CD8-positive, alpha-beta memory T cell (primary cell): ENCODE measurements around the gene IER3. TPM values are rescaled to one million over a fixed set of nuclear protein-coding genes. Genes with fewer than 3 reads are reported as not detected.

Experiments used
- CTCF ChIA-PET: fragments of 350-600 bp; sonication (Branson Sonifier 250); formaldehyde crosslinking; loops from one replicate; lab custom pipeline; 2021; ENCODE audit warnings: antibody characterized with exemption; lab: Charles Lee
- POLR2A ChIA-PET: fragments of 350-600 bp; sonication (Branson Sonifier 250); formaldehyde crosslinking; loops from one replicate; lab custom pipeline; 2021; ENCODE audit warnings: antibody characterized with exemption; lab: Charles Lee
- DNase-seq, 5 donors: peaks; one replicate each; pipeline versions ENCODE4 v3.0.0 to v3.0.0-alpha.2; 2020 to 2022; ENCODE audit warnings: mixed read lengths in 1 of 5
- H3K27ac ChIP-seq: one replicate; pipeline ENCODE4 v1.7.0; 2013; ENCODE audit warnings: low read depth, mild to moderate bottlenecking, low read length, moderate library complexity
- H3K27me3 ChIP-seq: 2 replicates; pipeline ENCODE4 v1.7.0; 2013; ENCODE audit warnings: low read length, mild to moderate bottlenecking; ENCODE audit not compliant: insufficient read depth, poor library complexity, severe bottlenecking
- H3K36me3 ChIP-seq: 2 replicates; pipeline ENCODE4 v1.7.0; 2013; ENCODE audit warnings: mild to moderate bottlenecking, low read length, moderate library complexity; ENCODE audit not compliant: insufficient read depth
- H3K4me1 ChIP-seq: 2 replicates; pipeline ENCODE4 v1.7.0; 2013; ENCODE audit warnings: mild to moderate bottlenecking, low read length, moderate library complexity; ENCODE audit not compliant: insufficient read depth
- H3K4me3 ChIP-seq: 2 replicates; pipeline ENCODE4 v1.7.0; 2013; ENCODE audit warnings: mild to moderate bottlenecking, low read length
- H3K9me3 ChIP-seq: 2 replicates; pipeline ENCODE4 v1.7.0; 2013; ENCODE audit warnings: mild to moderate bottlenecking, low read length
- H3K27ac Mint-ChIP-seq, 8 donors: one replicate each; pipeline ENCODE4 v1.8.0; 2020 to 2021; ENCODE audit warnings: mixed read lengths in 8 of 8, mild to moderate bottlenecking in 6 of 8, inconsistent platforms in 3 of 8, moderate library complexity in 3 of 8
- H3K27me3 Mint-ChIP-seq, 2 donors: one replicate each; pipeline ENCODE4 v1.8.0; 2020 to 2021; ENCODE audit warnings: mixed read lengths in 2 of 2, mild to moderate bottlenecking in 1 of 2, moderate library complexity in 1 of 2
- H3K36me3 Mint-ChIP-seq, 3 donors: one replicate each; pipeline ENCODE4 v1.8.0; 2020 to 2021; ENCODE audit warnings: mixed read lengths in 3 of 3, inconsistent platforms in 1 of 3, mild to moderate bottlenecking in 1 of 3
- H3K4me1 Mint-ChIP-seq, 3 donors: one replicate each; pipeline ENCODE4 v1.8.0; 2020 to 2021; ENCODE audit warnings: mixed read lengths in 3 of 3, inconsistent platforms in 1 of 3, mild to moderate bottlenecking in 1 of 3
- H3K4me3 Mint-ChIP-seq, 7 donors: one replicate each; pipeline ENCODE4 v1.8.0; 2020 to 2021; ENCODE audit warnings: mixed read lengths in 7 of 7, mild to moderate bottlenecking in 6 of 7, moderate library complexity in 4 of 7, inconsistent platforms in 2 of 7
- H3K9me3 Mint-ChIP-seq, 5 donors: one replicate each; pipeline ENCODE4 v1.8.0; 2020 to 2022; ENCODE audit warnings: mixed read lengths in 5 of 5, mild to moderate bottlenecking in 3 of 5, moderate library complexity in 2 of 5, inconsistent platforms in 1 of 5
- polyA plus RNA-seq: library from polyadenylated mRNA; unstranded; fragments of 300-500 nt; fragmentation: Illumina TruSeq; gene quantifications from one replicate; pipeline ENCODE4 v1.2.3, GENCODE V29; 2021
- total RNA-seq, 2 experiments: library from RNA; stranded (reverse); gene quantifications; one replicate each; pipeline ENCODE4 v1.2.3, GENCODE V29; 2021

Gene IER3
- total and polyA plus RNA-seq, 3 experiments from 2014 or later, result 0.58 to 294 (median 267) TPM

GRCh38 chr6:30714263-30714662 lies 30.1 kb downstream of the IER3 start:
- Histone ChIP-seq H3K27me3 (no peaks in the 10 kb centered on the region), H3K27ac (no peak overlapping the region), H3K4me1 (peaks cover 16% of the 10 kb centered on the region), H3K4me3 (no peak overlapping the region), H3K9me3 (no peaks in the 10 kb centered on the region), H3K36me3 (peaks cover 35% of the 10 kb centered on the region)
- POLR2A ChIA-PET, result no interaction called here
- CTCF ChIA-PET, result interaction anchor here (0.7 to 3.1 kb wide), 3 partner anchors 8 to 35 kb away, joined by 3 to 13 read pairs (median 4); no protein-coding TSS in a partner anchor
- H3K27ac Mint-ChIP-seq, result peak overlapping the region in 1 of 8 donors; percentile 12
- peaks cover 38 to 62% (median 45%) of the 10 kb centered on the region in 3 donors for H3K4me1 Mint-ChIP-seq
- no peaks in the 10 kb centered on the region for H3K9me3 Mint-ChIP-seq
- DNase-seq, result no peak
- H3K4me3 Mint-ChIP-seq, result no peak overlapping the region
- H3K36me3 Mint-ChIP-seq, result peaks cover 11 to 60% (median 22%) of the 10 kb centered on the region in 3 donors
- H3K27me3 Mint-ChIP-seq, result no peaks in the 10 kb centered on the region

- ChIA-PET CTCF (interaction anchor here (1.4 to 3.1 kb wide), 4 partner anchors 9 to 171 kb away, joined by 3 to 13 read pairs (median 9); partner anchors contain the start of gene DHX16), POLR2A (no interaction called here)
- H3K9me3 Mint-ChIP-seq, result no peaks in the 10 kb centered on the region
- Histone ChIP-seq H3K36me3 (peaks cover 40% of the 10 kb centered on the region), H3K4me3 (no peak overlapping the region), H3K27me3 (no peaks in the 10 kb centered on the region), H3K4me1 (peaks cover 13% of the 10 kb centered on the region), H3K9me3 (no peaks in the 10 kb centered on the region), H3K27ac (no peak overlapping the region)
- DNase-seq, result no peak
- peaks cover 32 to 50% (median 39%) of the 10 kb centered on the region in 3 donors for H3K4me1 Mint-ChIP-seq
- peaks cover 11 to 70% (median 27%) of the 10 kb centered on the region in 3 donors for H3K36me3 Mint-ChIP-seq
- no peaks in the 10 kb centered on the region for H3K27me3 Mint-ChIP-seq
- H3K27ac Mint-ChIP-seq, result peak overlapping the region in 5 of 8 donors; percentile 36 to 77 (median 63)
- peak overlapping the region in 1 of 7 donors; percentile 2 for H3K4me3 Mint-ChIP-seq
Observed at GRCh38 chr6:30712441-30712945, 31.9 kb downstream of the IER3 start.

- no peaks in the 10 kb centered on the region for H3K27me3 ChIP-seq
- H3K36me3 Mint-ChIP-seq, result peaks cover 11 to 73% (median 30%) of the 10 kb centered on the region in 3 donors
- H3K27me3 Mint-ChIP-seq, result no peaks in the 10 kb centered on the region
- H3K4me3 Mint-ChIP-seq, result peak overlapping the region in 2 of 7 donors; percentile 2 to 68
- no peak for DNase-seq
- H3K4me1 Mint-ChIP-seq, result peaks cover 27 to 43% (median 34%) of the 10 kb centered on the region in 3 donors
- no peak overlapping the region for H3K4me3 ChIP-seq
- H3K4me1 ChIP-seq, result peaks cover 12% of the 10 kb centered on the region
- peak overlapping the region in 7 of 8 donors; percentile 10 to 77 (median 60) for H3K27ac Mint-ChIP-seq
- ChIA-PET CTCF (interaction anchor here (1.4 to 3.1 kb wide), 4 partner anchors 10 to 171 kb away, joined by 3 to 13 read pairs (median 9); partner anchors contain the start of gene DHX16), POLR2A (no interaction called here)
- no peaks in the 10 kb centered on the region for H3K9me3 Mint-ChIP-seq
- no peaks in the 10 kb centered on the region for H3K9me3 ChIP-seq
- no peak overlapping the region for H3K27ac ChIP-seq
- H3K36me3 ChIP-seq, result peaks cover 40% of the 10 kb centered on the region
Observed at GRCh38 chr6:30711758-30712380, 32.5 kb downstream of the IER3 start.

- ChIA-PET POLR2A (no interaction called here), CTCF (interaction anchor here (0.8 kb wide), 1 partner anchor 22 kb away, joined by 3 read pairs; no protein-coding TSS in a partner anchor)
- H3K27ac ChIP-seq, result no peak overlapping the region
- no peak overlapping the region for H3K4me3 Mint-ChIP-seq
- no peak overlapping the region for H3K4me3 ChIP-seq
- peaks cover 14 to 26% (median 20%) of the 10 kb centered on the region in 3 donors for H3K4me1 Mint-ChIP-seq
- peak overlapping the region in 1 of 8 donors; percentile 40 for H3K27ac Mint-ChIP-seq
- no peaks in the 10 kb centered on the region for H3K27me3 ChIP-seq
- DNase-seq, result no peak
- peaks cover 15 to 80% (median 34%) of the 10 kb centered on the region in 3 donors for H3K36me3 Mint-ChIP-seq
- H3K36me3 ChIP-seq, result peaks cover 44% of the 10 kb centered on the region
- no peaks in the 10 kb centered on the region for H3K9me3 ChIP-seq
- no peaks in the 10 kb centered on the region for H3K9me3 Mint-ChIP-seq
- H3K27me3 Mint-ChIP-seq, result no peaks in the 10 kb centered on the region
- H3K4me1 ChIP-seq, result peaks cover 5% of the 10 kb centered on the region
Observed at GRCh38 chr6:30709101-30709868, 35.1 kb downstream of the IER3 start.

- Mint-ChIP-seq H3K9me3 (no peaks in the 10 kb centered on the region), H3K4me1 (peaks cover 7 to 14% (median 11%) of the 10 kb centered on the region in 3 donors), H3K27ac (peak overlapping the region in 4 of 8 donors; percentile 8 to 91 (median 76)), H3K36me3 (peaks cover 19 to 82% (median 32%) of the 10 kb centered on the region in 3 donors), H3K27me3 (no peaks in the 10 kb centered on the region), H3K4me3 (no peak overlapping the region)
- no peak for DNase-seq
- no peaks in the 10 kb centered on the region for H3K9me3 ChIP-seq
- H3K4me1 ChIP-seq, result peaks cover 4% of the 10 kb centered on the region
- peaks cover 30% of the 10 kb centered on the region for H3K36me3 ChIP-seq
- no peak overlapping the region for H3K4me3 ChIP-seq
- H3K27me3 ChIP-seq, result no peaks in the 10 kb centered on the region
- ChIA-PET POLR2A (no interaction called here), CTCF (interaction anchor here (1.1 to 1.4 kb wide), 2 partner anchors 10 to 15 kb away, joined by 4 to 5 read pairs; partner anchors contain the start of gene MDC1)
- no peak overlapping the region for H3K27ac ChIP-seq
Observed at GRCh38 chr6:30707281-30707850, 37.0 kb downstream of the IER3 start.

- Histone ChIP-seq H3K27ac (no peak overlapping the region), H3K9me3 (no peaks in the 10 kb centered on the region), H3K4me3 (no peak overlapping the region), H3K36me3 (peaks cover 13% of the 10 kb centered on the region), H3K4me1 (no peaks in the 10 kb centered on the region), H3K27me3 (no peaks in the 10 kb centered on the region)
- CTCF ChIA-PET, result interaction anchor here (0.9 to 5.0 kb wide), 3 partner anchors 12 to 27 kb away, joined by 3 to 21 read pairs (median 4); partner anchors contain the start of gene MDC1
- no peaks in the 10 kb centered on the region for H3K4me1 Mint-ChIP-seq
- no peaks in the 10 kb centered on the region for H3K27me3 Mint-ChIP-seq
- H3K4me3 Mint-ChIP-seq, result no peak overlapping the region
- H3K27ac Mint-ChIP-seq, result peak overlapping the region in 3 of 8 donors; percentile 22 to 63 (median 43)
- H3K9me3 Mint-ChIP-seq, result no peaks in the 10 kb centered on the region
- no peak for DNase-seq
- POLR2A ChIA-PET, result no interaction called here
- peaks cover 19 to 71% (median 24%) of the 10 kb centered on the region in 3 donors for H3K36me3 Mint-ChIP-seq
Observed at GRCh38 chr6:30705620-30706019, 38.7 kb downstream of the IER3 start.

GRCh38 chr6:30703821-30704220 lies 40.5 kb downstream of the IER3 start:
- Mint-ChIP-seq H3K9me3 (no peaks in the 10 kb centered on the region), H3K4me3 (peak overlapping the region in 1 of 7 donors; percentile 28), H3K27ac (peak overlapping the region in 1 of 8 donors; percentile 69), H3K4me1 (no peaks in the 10 kb centered on the region), H3K36me3 (peaks cover 19 to 72% (median 25%) of the 10 kb centered on the region in 3 donors), H3K27me3 (no peaks in the 10 kb centered on the region)
- Histone ChIP-seq H3K36me3 (peaks cover 12% of the 10 kb centered on the region), H3K4me3 (no peak overlapping the region), H3K27ac (no peak overlapping the region), H3K27me3 (no peaks in the 10 kb centered on the region), H3K9me3 (no peaks in the 10 kb centered on the region), H3K4me1 (no peaks in the 10 kb centered on the region)
- ChIA-PET CTCF (interaction anchor here (1.5 to 5.0 kb wide), 3 partner anchors 13 to 26 kb away, joined by 3 to 21 read pairs (median 3); partner anchors contain the start of gene NRM), POLR2A (no interaction called here)
- no peak for DNase-seq
